HCEC 1CT (cell line): ENCODE measurements around the gene SLC9A9.

Experiments
- DNase-seq: peaks from one replicate; pipeline ENCODE4 v3.0.0-alpha.2; 2017

The SLC9A9 gene

GRCh38 chr3:143586576-143586975 lies 261.7 kb downstream of the SLC9A9 start:
- DNase-seq = no peak

DNA sequence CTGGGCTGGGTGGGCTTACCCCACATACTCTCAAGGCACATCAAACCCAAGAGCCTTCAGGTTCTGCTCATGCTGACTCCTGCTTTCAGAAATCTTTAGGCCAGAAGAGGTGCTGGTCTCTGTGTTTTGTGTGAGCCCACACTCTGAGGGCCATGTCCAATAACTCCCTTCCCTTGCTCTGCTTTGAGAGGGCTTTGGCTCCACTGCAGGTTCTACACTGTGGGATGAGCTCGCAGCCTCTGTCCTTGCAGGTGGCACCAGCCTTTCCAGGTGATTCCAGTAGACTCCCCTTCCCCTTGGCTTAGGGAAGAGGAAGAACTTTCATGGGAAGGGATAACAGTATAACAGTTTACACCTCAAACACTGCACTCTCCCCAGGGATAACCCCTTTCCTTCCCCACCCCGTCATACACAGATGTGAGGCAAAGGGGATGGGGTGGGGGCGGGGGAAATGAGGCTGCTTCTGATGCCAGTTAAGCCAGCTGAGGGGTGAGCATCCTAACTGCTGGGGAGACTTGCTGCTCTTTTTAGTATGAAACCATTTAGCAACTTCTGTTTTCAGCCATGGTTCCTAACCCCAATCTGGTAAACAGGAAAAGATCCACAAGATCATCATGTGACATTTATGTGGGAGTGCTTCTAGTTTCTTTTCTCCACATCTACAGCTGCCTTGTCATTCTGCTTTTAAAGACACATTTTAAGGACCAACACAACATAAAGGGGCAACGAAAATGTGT lies 262.4 kb downstream of the SLC9A9 start:
- DNase-seq = no peak

- no peak for DNase-seq
Measured at GRCh38 chr3:143584474-143584873, 263.8 kb downstream of the SLC9A9 start.

- DNase-seq = no peak
Measured at GRCh38 chr3:143581972-143582722, 266.1 kb downstream of the SLC9A9 start.

GRCh38 chr3:143578810-143579435 lies 269.3 kb downstream of the SLC9A9 start:
- DNase-seq = no peak

- no peak for DNase-seq
Measured at GRCh38 chr3:143576568-143577270, 271.5 kb downstream of the SLC9A9 start.

GRCh38 chr3:143574933-143575332 lies 273.3 kb downstream of the SLC9A9 start:
- no peak for DNase-seq

- no peak for DNase-seq
Measured at GRCh38 chr3:143573610-143574303, 274.5 kb downstream of the SLC9A9 start.

DNA sequence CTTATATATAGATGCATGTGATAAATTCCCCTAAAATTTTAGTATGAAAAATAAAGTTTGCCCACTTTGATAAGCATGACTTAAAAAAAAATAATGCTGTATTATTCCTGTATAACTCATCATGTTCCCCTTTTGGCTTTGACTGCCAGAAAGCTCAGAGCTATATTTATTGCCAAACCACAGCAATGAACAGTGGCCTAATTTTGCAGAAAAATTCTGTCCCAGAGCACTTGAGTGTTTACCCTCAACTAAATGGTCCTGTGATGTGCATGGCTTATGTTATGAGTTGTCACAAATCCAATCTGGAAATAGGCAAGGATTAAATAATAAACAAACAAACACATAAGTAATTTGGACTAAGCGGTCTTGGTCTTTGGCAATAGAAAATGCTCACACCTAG lies 276.7 kb downstream of the SLC9A9 start:
- no peak for DNase-seq

DNA sequence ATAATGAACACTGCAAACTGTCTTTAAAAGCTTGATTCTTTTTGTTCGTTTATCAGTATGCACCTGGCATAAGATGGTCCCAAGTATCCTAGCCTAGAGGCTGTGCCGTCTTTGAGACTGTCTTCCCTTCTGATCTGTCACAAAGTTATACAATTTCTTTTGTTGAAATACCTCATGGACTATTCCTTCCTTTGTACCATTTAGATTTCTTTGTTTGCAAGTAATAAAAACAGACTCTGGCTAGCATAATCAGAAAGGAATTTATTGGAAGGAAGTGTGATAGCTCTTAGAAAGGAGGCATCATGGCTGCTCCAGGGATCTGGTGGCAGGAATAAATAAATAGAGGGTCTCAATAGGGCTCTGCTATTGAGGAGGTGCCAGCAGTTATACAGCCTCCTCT lies 280.4 kb downstream of the SLC9A9 start:
- DNase-seq = no peak

DNA sequence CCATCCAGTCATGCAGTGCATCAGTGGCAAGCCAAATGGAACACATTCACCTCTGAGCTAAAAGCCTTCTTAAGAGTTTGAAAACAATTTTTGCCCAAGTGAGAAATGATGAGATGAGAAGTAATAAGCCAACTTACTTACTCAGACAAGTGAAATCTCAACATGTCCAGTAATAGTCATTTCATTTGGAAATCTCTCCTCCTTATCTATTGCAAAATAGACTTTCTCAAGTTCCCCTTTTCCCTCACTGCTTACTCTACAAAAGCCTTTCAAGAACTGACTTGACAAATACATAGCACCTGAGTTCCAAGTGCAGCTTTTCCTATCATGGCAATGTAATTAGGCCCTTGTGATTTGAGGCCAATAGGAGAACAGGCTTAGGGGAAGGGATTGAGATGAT lies 282.3 kb downstream of the SLC9A9 start:
- DNase-seq = no peak

- DNase-seq = no peak
Measured at GRCh38 chr3:143563786-143564185, 284.5 kb downstream of the SLC9A9 start.

DNA sequence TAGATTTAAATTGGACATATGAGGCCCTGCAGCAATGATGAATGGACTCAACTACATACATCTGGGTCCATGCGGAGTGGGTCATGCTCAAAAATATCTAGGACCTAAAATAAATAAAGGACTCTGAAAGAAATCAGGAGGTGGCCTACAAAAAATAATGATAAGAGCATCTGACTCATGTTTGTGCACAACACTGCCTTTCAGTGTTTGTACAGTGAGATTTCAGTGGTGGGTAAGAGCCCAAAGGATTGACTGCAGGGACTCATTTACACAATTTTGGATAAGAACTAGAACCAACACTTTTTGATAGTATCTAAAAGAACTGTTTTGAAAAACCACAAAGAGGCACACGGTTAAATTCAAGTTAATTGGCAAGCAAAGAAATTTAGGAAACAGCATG lies 285.5 kb downstream of the SLC9A9 start:
- no peak for DNase-seq

- DNase-seq = no peak
Measured at GRCh38 chr3:143559296-143559695, 289.0 kb downstream of the SLC9A9 start.

GRCh38 chr3:143552851-143553250 lies 295.4 kb downstream of the SLC9A9 start:
- no peak for DNase-seq

- no peak for DNase-seq
Measured at GRCh38 chr3:143551761-143552160, 296.5 kb downstream of the SLC9A9 start.

- DNase-seq = no peak
Measured at GRCh38 chr3:143548861-143549497, 299.3 kb downstream of the SLC9A9 start.

DNA sequence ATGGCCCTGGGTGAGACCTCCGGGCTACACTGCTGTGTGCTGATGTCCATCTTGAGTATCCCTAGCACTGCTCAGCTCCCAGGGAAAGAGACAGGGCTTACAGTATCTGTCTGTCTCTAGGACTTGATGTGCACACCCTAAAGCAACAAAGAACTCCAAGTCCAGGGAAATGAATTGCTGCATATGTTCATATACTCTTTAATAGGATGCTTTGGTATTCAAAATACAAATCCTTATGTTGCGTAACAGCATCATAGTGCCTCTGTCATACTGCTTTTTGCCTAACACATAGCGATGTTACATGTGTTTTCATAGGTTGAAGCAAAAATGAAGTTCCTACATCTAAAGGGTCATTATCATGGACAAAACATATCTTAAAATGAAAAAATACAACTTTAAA lies 299.9 kb downstream of the SLC9A9 start:
- no peak for DNase-seq

- peak; percentile 90 for DNase-seq
Measured at GRCh38 chr3:143538577-143538981, 309.7 kb downstream of the SLC9A9 start.

- no peak for DNase-seq
Measured at GRCh38 chr3:143538061-143538460, 310.2 kb downstream of the SLC9A9 start.

DNA sequence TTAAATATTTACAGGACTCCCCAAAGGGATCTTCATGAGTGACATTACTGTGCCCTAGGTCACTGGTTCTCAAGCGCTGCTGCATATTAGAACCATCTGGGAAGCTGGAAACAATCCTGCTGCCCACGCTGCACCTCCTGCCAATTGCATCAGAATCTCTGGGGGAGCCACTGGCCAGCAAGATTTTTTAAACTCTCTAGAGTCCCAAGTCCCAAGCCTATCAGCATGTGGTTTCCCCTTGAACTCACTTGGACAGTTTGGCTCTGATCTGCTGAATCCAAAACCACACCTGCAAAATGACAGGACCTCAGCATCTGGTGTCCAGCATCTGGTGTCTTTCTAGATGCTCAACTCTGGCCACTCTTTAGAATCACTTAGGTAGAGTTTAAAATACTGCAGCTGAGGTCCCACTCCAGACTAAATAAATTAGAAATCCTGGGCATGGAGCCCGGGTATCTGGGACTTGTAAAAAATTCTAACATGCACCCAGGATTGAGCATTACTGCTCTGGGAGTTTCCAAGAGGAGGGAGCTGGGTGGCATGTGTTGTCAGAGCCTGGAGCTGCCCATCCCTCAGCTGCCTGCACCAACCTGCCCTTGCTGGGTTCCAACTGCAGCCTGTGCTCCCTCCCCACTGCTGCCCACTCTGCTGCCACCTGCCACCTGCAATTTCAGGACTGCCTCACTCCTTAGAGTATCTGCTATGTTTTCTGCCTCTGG lies 311.3 kb downstream of the SLC9A9 start:
- DNase-seq = peak; percentile 84
